HG03196 (cell line): ENCODE results near the gene ENAH.

Source experiments
- ATAC-seq: cut with Tn5 transposase; IDR thresholded peaks from one replicate; pipeline ENCODE4 v1.9.1; 2021; ENCODE audit not compliant: unreplicated experiment

The ENAH gene

DNA sequence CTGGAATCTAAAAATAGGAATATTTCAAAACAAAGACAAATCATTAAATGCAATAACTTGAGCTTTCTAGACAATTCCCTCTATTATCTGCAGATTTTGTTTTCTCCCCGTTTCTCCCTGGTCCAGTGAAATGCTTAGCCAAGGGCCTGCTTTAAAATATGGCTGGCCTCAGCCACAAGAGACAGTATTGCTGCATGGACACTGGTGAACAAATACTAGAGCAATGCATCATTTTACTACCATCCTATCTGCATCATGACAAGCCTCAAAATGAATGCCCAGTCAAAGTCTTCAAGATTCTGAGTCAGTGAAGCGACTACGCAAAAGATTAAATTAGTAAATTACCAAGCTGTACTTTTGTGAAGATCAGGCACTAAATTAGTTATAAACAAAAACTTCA lies 80.5 kb downstream of the ENAH start:
- no peak for ATAC-seq

DNA sequence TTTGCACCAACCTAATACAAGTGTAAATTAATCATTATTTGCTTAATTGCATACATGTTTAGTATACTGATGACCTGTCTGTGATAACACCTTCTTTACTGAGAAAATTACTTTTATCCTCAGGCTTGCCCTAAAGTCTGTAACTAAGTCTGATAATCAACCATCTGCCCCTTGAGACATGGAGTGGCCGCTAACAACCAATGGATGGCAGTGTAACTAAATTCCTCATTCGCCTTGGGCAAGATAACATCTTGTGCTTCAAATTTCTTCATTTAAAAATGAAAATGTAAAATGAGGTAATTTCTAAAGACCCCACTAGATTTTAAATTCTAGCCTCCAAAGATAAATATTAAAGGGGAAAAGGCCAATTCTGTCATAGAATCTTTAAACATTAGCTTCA lies 85.1 kb downstream of the ENAH start:
- ATAC-seq = no peak

DNA sequence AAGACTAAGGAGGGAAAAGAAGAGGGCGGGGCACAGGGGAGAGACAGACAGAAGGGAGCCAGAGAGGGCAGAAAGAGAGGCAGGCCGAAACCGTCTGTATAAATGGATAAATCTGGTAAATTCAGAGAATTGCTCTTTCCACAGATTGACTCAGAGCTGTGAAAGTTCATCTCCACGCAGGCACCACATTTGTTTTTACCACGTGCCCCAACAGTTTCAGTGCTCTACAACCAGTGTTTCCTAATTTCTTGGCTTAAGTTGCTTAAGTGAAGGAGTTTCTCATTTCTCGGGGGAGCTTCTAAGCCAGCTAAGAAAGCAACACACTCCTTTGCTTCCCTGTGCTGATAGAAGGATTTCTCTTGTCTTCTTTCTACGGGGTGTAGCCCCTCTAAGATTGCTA lies 87.1 kb downstream of the ENAH start:
- no peak for ATAC-seq

DNA sequence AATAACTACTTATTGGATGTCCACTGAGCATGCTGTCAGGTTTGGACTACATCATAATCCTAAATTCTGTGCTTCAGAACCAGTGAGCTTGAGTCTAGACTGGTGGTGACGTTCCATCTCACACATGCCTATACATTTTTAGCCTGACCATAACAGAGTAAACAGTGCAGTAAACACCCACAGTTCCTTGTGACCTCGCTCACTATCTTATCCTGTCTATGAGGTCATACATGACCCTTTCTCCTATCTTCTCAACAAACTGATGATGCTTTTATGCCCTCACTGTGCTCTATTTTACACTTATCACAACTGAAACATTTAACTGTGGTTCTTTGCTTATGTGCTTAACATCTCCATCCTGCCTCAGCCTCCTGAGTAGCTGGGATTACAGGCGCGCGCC lies 91.2 kb downstream of the ENAH start:
- no peak for ATAC-seq

DNA sequence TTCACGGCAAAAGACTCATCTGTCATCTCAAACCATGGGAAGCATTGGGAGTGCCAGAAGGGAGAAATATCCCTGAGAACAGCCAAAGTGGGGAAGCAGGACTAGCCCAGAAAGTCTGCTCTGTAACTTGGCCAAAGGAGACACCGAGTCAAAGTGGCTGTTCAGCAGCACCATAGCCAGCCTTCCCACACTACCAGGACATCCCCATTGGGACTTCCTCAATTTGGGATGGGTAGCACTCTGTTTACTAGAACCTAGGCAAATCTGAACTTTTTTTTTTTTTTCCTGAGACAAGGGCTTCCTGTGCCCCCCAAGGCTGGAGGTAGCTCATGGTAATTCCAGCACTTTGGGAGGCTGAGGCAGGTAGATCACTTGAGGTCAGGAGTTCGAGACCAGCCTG lies 93.0 kb downstream of the ENAH start:
- ATAC-seq = no peak

DNA sequence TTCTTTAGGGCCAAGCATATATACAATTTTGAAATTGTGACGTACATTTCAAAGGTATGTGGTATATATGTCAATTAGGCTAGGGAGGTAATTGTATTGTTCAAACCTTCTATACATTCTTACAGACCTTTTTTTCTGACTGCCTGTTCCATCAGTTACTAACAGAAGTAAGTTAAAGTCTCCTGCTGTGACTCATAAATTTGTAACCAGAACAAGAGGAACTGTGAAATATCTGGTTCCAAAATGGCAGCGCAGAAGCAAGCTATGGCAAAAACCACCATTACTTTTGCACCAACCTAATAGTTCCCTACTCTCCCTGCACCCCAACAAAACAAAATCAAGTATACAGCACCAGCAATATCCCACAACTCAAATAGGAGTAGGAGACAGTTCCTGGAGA lies 93.6 kb downstream of the ENAH start:
- no peak for ATAC-seq

DNA sequence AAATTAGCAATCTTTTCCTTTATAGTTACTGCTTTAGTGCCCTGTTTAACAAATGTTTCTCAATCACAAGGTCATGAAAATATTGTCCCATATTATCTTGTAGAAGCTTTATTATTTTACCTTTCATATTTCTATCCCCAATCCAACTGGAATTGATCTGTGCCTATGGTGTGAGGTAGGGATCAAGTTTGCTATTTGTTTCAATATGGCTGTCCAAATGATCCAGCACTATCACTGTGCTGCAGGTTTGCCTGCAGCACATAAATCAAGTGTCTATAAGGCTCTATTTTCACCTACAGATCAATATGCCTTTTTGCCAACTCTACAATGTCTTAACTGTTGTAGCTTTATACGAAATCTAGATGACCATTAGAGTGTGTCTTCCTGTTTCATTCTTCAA lies 96.2 kb downstream of the ENAH start:
- ATAC-seq = no peak

DNA sequence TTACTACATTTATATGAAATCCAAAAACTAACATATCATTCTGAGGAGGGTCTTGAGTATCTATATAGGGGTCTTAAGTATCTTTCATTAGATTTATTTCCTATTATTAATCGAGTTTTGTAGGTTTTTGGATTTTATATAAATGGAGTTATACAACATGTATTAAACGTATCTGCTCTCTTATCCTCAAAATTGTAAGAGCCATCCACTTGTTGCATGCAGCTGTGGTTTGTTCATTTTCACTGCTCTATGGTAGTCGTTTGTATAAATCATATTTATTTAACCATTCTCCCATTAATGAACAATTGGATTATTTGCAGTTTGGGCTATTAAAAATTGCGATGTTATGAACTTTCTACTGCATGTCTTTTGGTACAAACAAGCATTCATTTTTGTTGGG lies 97.1 kb downstream of the ENAH start:
- ATAC-seq = no peak

DNA sequence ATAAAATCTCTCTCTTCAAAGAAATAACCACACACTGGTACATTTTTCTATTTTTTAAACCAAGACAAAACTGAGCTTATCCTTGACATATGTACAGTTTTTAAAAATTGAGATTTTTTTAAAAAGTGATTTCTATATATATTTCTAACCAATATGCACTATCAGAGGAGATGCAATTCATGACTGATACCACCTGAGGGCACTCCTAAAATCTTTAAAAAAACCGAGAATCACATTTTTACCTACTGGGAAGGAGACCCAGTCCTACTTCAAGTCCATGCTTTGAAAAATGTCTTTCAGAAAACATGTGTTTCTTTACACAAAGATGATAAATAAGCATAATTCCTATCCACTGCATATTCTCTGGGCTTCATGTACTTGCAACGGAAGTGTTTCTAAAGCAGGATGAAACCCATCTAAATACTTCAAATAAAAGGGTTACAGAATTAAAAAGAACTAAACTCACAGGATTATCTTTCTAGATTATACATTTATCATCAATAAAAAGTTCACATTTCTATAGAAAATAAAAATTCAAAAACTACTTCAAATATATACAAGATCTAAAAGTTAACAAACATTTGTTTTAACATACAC lies 98.6 kb downstream of the ENAH start:
- no peak for ATAC-seq

DNA sequence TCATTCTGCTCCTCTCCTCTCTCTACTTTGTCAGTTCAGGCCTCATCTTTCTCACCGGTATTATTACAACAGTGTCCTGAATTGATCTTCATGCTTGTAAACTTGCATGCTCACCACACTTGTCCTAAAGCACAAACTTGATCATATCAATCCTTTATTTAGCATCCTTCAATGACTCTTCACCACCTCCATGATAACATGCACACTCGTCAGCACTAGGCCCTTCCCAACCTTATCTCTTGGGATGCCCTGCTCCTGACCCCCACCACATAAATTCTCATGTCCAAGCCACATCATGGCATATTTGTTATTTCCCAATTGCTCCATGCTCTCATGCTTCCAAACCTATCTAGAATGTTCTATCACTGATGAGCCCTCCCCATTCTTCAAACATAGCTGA lies 103.1 kb downstream of the ENAH start:
- no peak for ATAC-seq

DNA sequence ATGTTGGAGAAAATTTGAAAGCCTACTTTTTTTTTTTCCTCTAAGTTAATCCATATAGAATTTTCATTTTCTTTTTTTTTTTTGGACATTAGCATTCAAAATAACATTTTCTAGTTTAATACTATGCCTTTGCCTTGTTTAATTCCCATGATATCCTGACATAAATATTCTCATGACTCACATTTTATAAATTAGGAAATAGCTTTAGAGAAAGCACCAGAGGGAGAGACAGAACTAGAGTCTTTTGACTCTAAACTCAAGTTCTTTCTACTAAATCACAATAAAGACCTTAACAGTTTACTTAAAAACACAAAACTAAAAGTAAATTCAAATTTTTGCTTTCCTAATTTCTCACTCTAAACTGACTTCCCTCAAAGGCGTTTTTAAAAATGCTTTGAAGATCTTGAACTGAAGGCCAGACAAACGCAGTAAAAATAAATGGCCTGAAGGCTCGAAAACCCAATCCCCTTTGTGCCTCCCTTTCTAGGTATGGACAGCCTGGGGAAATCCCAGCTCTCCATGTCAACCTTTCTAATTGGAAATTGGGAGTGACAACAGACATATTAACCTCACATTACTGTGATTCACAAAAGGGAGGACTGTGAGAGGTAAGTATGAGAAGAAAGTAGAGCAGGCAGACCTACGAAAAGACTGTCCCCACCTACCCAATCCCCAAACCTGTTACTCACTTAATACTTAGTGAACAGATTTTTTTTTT lies 104.6 kb downstream of the ENAH start:
- no peak for ATAC-seq

DNA sequence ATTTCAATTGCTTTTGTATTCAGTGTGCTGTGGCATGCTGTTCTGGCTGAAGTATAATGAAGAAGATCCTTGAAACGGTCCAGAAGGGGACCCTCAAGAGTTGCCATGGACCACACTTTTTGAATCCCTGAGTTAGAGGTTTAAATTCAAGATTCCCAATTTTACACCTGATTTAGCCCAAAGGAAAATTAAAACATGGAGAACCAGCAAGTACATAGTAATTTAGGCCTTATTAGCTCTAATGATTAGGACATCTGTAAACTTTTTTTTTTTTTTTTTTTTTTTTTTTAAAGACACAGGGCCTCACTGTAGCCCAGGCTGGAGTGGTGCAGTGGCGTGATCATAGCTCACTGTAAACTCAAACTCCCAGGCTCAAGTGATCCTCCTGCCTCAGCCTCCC lies 107.3 kb downstream of the ENAH start:
- no peak for ATAC-seq

DNA sequence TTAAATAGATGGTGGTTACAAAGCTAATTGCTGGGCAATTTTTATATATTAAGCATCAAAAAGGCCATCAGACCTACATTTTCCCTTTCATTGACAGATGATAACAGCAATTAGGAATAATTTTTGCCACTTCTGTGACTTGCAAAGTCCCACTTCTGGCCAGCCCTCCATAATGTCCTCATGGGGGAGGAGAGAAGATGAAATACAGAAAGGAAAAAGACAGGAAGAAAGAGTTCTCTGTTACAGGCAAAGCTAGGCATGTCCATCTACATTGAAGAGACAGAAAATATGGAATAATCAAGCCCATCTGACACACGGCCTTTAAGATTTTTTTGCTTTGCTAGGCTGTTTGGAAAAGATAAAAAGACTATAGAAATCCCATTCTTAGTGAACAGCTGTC lies 108.0 kb downstream of the ENAH start:
- no peak for ATAC-seq

DNA sequence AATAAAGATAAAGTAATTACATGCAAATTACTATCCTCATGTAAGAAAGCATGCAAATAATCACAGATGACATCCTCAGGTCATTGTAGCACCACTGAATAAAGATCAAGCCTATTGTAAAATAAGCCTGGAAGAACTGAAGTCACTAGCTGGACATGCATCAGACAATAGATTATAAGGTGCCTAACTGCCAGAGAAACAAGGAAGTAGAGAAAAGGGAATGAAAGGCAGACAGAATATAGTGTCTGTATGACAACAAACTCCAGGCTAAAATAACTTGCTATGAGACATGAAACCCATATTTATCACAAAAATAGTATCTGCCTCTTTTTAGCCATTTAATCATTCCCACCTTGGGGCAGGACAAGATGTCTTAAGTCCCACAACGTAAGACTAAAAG lies 108.7 kb downstream of the ENAH start:
- no peak for ATAC-seq

DNA sequence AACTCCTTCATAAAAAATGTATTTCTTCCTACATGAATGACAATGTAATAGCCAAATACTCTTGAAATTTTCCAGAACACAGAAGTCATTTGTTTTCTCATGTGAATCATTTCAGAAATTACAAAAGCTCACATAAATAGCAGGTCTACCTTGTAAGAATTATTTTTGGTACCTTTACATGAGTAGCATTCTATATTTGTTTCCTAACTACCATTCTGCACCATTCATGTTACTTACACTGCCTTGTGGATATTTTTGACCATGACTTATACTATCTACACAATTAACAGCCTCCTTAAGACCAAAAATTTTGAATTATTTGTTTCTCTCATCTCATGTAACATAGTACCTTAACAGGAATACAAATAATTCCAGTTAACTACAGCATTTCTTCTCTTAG lies 109.6 kb downstream of the ENAH start:
- ATAC-seq = no peak

DNA sequence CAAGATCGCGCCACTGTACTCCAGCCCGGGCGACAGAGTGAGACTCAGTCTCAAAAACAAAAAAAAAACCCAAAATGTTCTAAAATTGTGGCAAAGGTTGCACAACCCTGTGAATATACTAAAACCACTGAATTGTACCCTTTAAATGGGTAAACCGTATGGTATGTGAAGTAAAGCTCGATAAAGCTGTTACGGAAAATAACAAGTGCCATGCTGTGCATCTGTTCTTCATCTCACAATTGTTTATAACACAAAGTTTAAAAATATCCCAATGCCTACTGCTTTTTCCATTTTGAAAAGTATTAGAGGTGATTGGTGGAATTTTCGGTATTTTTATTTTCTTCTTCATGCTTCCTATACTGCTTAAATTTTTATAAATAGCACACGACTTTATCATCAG lies 111.5 kb downstream of the ENAH start:
- no peak for ATAC-seq

DNA sequence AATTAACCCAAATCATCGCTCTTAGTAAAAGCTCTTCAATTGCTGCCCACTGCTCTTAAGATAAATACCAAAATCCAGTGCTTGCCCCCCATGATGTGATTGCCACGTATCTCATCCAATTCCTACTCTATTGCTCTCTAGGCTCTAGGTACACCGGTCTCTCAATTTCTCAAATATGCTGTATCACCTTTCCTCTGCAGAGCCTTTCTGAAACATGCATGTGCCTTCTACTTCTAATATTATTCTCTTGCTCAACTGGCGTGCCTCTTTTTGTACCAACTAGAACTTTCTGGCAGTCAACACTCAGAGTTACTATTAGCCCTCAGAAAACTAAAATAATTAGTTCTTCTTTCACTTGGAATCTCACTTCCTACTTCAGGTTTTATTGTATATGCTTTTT lies 113.3 kb downstream of the ENAH start:
- no peak for ATAC-seq

DNA sequence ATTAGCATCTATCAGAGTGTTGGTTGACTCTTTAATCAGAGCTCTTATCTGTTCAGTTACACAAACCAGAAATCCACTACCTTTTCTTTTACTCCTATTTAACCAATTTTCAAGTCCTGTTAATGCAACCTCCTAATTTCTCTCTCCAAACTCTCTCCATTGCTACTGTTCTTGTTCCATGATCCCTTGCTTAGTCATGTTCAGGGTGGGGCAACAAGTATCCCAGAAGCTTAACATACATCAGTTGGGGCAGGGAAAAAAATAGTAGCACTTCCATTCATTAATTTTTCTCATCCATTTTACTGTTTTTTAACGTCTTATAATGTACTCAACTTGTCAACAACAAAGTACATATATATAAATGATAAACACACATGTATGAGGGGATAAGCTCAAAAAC lies 113.9 kb downstream of the ENAH start:
- no peak for ATAC-seq

DNA sequence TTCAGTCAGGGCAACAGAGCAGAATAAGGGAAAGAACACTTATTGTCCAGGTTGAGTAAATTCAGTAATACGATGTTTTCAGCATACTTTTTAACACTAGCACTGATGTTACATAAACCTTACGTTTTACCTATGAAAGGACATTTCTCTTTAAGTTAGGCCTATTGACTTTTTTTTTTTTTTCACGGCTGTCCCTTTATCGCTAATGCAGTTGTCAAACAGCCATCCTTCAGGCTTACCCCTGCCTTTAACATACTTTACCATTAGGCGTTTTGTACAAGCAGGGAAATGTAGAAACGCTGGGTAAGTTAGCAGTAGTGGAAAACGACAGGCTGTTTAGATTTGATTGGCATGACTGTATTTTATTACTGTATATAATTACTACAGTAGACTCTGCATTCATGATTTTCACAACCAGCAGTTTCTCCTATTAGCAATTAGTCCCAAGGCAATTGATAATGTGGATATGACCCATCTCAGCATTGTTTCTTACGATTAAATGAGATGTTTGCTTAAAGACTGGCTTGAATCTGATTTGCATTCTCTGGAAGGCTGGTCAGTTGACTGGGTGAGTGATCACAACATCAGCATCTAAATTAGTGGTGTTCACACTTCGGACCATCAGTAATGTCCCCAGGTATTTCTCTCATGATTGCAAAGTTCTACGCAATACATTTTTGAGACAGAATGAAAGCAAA lies 115.2 kb downstream of the ENAH start:
- ATAC-seq = no peak

DNA sequence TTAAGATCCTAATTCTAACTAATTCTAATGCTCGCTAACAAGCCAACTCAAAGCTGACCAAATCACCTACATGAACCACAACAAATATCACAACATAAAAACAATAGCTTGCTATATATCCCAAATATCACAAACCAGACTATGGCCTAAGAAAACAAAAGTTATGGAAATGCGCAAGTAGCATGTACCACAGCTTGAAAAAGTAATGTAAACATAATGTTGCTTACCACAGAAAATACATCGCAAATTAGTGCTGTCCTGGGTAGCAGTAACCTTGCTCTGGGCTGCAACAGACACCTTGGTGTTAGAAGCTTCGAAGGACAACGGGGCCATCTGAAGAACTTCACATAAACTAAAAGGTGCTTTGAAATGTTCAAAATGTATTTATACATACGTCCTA lies 117.6 kb downstream of the ENAH start:
- ATAC-seq = no peak

DNA sequence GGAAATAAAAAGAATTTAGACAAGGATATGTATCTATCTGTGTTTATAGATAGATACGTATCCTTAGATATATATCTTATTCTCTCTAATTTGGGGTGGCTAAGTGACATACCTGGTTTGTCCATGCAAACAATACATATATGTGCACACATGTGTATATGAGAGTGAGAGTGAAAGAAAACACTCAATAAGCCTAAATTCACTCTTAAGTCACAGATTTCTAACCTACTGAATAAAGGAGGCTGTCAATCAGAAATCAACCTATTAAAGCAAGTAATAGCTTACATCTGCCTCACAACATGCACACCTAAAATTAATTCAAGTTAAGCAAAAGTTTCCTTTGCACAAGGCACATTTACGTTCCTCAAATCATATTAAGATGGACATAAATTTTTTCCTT lies 118.2 kb downstream of the ENAH start:
- ATAC-seq = no peak

DNA sequence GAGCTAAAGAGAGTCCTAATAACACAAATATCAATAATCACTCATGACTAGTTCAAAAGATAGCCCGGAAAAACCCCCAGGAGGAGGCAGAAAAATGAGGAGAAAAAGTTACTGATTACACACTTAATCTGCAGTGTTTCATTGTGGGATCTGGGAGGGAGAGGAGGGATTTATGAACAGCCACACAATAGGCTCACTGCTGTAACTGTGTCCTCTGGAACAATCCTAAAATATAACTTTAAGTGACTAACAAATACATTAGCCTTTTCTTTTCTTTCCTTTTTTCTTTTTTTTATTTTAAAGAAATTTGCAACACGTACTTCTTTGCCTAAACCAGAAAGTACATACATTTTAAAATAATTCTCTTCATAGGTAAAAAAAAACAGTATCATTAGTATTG lies 118.8 kb downstream of the ENAH start:
- no peak for ATAC-seq

DNA sequence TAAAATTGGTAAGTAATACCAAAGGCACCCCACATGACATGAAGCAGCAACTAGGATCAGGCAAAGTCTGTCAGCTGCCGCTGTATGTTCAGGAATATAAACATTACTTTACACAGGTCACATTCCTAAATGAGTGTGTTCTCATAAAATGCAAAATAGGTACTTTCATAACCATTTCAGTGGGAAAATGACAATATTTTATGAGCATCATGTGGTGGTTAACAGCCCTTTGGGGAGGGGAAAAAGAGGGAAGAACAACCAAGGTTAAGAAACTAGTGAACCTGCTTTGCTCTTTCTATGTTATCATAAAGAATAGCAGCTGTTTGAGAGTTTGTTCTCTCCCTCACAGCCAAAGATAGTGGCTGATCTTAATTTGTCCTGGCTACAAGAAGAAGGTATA lies 119.7 kb downstream of the ENAH start:
- ATAC-seq = no peak
